Stimulated activated naive CD4-positive, alpha-beta T cell treated with Interleukin-2 at 50 U/mL for 16 hours (primary cell): Measurements from ENCODE around the gene TMEM59L.

Experiments used
- DNase-seq: peaks from one replicate; lab custom pipeline; 2025; lab: John Stamatoyannopoulos, UW

Gene TMEM59L

GRCh38 chr19:18637673-18638630, 25.3 kb downstream of the TMEM59L start:
- no peak for DNase-seq

DNA sequence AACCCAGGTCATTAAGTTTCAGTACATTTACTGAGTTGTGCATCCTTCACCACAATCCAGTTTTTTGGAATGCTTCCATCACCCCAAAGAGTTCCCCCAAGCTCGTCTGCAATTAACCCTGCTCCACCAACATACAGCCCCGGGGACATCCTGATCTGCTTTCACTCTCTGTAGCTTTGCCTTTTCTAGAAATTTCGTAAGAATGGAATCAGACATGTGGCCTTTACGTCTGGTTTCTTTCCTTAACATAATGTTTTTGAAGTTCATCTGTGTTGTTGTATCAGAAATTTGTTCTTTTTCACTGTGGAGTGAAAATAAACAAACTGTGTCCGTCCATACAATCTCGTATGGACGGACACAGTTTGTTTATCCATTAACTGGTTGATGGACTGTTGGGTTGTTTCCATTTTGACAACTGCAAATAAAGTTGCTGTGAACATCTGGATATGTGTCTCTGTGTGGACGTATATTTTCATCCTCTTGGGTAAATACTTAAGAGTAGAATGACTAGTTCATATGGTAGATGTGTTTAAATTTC, 27.1 kb downstream of the TMEM59L start:
- DNase-seq = no peak

DNA sequence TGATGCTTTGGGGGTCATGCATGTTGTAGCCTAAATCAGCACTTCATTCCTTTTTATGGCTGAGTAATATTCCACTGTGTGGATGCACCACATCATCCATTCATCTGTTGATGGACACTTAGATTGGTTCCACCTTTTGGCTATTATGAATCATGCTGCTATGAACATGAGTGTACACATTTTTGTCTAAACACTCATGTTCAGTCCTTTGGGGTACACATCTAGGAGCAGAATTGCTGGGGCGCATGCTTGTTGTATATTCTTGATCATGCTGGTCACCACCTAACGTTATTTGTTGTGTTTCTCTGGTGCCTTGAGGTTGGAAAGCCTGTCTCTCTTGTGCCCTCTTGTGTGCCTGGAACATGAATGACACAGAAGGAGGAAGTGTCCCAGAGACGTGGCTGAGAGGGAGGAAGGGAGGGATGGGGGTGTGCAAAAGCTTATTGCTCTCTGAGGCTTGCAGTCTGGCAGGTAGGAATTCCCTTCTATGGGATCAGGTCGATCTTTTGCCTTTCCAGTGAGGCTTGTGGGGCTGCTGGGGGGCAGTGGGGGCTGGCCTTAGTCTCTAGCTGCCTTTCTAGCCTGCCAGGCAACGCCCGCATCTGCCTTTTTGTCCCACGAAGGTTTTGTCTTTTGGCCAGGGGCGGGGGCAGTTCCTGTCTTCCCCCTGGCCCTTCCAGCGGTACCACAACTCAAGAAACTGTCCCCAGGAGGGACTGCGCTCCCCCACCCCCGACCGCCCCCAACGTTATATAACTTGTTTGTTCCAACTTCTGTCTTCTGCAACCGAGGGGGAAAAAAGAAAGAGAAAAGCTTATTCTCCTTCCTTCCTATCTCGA, 31.7 kb downstream of the TMEM59L start:
- no peak for DNase-seq

DNA sequence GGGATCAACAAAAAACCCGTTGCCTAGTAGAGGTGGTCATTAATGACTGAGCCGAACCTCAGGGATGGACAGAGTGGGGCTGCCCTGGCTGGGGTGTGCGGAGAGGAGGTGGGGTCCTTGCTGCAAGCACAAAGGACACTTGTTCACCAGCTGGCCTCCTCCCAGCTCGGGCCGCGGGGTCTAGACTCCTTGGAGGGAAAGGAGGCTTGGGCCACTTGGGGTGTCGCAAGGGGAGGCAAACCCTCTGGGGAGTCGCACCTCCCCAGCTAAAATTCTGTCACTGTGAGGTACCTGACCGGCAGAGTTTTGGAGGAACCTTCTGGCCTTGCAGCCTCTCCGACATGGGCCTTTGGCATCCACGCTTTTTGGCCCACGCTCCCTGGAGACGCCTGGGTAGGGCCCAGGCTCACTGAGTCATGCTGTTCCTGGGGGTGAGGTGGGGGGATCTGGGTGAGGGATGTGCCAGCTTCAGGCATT, 32.4 kb downstream of the TMEM59L start:
- DNase-seq = no peak

GRCh38 chr19:18646535-18647370, 34.1 kb downstream of the TMEM59L start:
- DNase-seq = no peak

GRCh38 chr19:18647371-18647767, 34.7 kb downstream of the TMEM59L start:
- DNase-seq = no peak

DNA sequence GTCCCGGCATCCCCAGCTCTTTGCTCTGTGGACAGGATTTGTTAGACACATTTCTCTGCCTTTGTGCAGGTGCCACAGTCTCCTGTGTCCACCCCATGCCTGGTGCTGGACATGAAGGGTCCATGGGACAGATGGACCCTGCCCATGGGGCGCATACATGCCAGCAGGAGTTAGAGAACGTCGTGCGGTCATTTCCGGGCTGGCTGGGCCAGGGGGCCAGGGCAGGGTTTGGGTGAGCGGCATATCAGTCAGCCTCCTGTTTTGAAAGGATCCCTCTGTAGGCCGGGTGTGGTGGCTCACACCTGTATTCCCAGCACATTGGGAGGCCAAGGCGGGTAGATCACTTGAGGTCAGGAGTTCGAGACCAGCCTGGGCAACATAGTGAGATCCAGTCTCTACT, 35.1 kb downstream of the TMEM59L start:
- DNase-seq = no peak

- DNase-seq = no peak
These were observed 36.3 kb downstream of the TMEM59L start for GRCh38 chr19:18648973-18649315.

DNA sequence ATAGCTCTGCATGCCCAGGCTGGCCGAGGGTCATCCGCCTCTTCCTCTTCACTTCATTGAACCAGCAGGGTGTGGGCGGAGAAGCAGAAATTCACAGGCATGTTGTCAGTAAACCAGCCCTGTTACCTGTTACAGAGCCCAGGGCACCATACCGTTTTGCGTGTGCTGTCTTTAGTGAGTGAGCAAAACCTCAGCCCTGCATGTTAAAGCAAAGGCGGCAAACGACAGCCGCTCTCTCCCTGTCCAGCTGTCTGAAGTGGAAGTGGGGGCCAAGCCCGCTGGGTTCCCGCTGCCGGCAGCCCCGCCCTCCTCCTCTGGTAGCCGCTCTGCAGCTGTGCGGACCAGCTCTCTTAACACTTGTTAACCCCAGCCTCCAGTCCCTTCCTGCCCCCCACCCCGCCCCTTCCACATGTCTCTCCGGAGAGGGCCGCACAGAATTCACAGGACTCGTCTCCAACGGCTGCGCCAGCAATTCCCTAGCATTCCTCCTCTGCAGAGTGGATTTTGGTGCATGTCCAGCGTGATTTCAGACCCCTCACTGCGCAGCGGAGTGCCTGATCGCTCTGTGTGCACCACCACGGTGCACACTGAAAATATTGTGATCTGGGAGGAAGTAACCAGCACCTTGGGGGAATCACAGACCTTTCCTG, 36.8 kb downstream of the TMEM59L start:
- DNase-seq = no peak

- DNase-seq = no peak
These were observed 37.3 kb downstream of the TMEM59L start for GRCh38 chr19:18650021-18650390.

DNA sequence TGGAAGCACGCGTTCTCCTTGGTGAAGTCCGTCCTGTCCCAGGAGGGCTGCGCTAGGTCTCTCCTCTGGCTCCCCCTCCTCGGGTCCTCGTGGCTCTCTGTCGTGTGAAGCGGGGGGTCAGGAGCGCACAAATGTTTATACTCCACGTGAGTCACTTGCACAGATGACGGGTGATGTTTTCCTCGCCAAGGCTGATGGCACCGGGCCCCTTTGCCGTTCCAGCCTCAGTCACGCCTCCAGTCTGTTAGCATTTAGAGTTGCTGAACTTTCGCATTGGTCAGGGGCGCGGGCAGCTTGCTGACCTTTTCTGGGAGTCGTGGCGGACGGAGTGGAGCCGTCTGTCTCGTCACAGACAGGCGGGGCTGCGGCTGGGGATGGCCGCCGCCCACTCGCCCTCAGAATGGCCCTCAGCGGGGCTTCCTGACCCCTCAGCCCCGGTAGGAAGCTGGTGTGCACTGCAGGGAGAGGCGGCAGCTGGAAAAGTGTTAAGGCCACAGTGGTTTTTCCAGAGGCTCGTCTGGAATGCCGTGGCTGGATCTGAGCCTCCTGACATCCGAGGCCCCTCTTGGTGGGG, 37.9 kb downstream of the TMEM59L start:
- DNase-seq = no peak

- no peak for DNase-seq
These were observed 38.6 kb downstream of the TMEM59L start for GRCh38 chr19:18651300-18651699.

DNA sequence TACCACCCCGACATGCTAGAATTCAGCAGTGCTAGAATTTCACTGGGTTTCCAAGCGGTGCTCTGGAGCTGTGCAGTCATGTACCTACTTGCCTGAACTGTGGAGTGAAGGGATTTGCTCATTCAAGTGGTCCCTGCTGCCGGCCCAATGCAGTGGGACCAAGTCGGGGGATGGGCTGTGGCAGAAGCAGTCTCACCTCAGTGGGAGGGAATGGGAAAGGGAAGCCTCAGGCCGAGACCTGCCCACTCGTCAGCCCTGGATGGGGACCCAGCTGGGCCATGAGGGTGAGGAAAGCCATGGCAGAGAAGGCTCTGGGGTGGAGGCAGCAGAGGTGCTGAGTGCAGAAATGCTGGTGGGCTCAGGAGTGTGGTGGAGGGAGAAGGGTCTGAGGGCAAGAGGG, 39.1 kb downstream of the TMEM59L start:
- no peak for DNase-seq

GRCh38 chr19:18653853-18654252, 41.2 kb downstream of the TMEM59L start:
- no peak for DNase-seq

DNA sequence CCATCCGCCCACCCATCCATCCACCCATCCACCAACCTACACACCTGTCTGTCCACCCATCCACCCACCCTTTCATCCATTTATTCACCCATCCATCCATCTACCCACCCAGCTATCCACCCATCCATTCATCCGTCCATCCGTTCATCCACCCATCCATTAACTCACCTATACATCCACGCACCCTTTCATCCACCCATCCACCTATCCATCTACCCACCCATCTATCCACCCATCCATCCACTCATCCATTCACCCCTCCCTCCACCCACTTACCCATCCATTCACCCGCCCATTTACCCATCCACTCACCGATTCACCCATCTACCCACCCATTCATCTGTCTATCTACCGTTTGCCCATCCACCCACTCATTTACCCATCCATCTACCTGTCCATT, 41.8 kb downstream of the TMEM59L start:
- no peak for DNase-seq

DNA sequence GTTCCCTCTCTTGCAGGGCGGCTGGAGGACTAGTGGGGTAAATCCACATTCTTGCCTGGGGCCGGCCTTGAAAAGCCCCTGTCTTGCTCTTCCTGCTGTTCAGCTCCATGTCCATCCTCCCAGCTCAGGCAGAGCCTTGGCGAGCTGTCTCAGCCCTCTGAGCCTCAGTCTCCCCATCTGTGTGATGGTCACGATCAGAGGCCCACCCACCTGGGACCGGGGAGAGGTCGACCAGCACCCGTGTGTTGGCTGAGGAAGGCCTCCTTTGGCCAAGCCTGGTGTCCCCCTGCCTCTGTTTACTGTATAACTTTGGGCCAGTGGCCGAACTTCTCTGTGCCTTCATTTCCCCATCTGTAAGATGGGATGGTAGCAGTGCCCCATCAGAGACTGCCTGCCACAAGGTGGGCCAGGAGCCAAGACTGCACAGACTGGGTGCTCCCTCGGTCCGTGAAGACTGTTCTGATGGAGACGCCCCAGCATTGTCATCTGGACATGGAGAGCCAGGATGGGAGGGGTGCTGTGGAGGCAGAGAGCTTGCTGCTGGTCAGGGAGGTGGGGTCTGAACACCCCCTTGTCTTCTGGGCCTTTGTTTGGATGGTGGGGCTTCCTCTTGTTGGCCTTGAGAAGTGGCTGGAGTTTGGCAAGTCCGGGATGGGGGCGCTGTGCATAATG, 42.6 kb downstream of the TMEM59L start:
- no peak for DNase-seq

DNA sequence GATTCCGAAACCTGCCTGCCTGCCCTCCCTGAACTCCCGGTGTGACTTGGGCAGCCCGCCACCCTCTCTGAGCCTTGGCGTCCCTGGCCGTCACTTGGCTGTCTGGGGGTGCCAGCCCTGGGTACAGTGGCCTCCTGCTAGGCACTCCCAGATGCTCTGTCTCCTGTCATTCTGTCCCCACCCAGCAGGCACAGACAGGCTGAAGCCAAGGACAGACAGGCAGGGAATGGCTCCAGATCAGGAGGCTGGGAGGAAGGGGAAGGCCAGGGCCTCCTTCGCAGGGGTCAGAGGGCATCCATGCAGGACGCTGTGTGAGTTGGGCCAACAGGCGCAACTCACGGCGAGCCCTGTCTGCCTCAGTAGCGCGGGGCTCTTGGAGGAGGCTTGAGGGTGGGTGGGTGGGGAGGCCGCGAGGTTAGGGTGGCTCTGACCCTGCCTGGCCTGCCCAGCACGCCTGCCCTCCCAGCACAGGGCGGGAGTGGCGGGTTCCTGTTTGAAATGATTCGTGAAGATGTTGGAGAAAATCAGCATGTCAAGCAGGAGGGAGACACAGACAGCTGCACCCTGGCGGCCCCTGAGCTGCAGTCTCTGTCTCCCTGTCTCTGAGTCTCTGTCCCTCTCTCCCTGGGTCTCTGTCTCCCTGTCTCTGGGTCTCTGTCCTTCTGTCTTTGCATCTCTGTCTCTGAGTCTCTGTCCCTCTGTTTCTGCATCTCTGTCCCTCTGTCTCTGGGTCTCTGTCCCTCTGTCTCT, 43.8 kb downstream of the TMEM59L start:
- no peak for DNase-seq

- DNase-seq = no peak
These were observed 45.1 kb downstream of the TMEM59L start for GRCh38 chr19:18657590-18658365.

DNA sequence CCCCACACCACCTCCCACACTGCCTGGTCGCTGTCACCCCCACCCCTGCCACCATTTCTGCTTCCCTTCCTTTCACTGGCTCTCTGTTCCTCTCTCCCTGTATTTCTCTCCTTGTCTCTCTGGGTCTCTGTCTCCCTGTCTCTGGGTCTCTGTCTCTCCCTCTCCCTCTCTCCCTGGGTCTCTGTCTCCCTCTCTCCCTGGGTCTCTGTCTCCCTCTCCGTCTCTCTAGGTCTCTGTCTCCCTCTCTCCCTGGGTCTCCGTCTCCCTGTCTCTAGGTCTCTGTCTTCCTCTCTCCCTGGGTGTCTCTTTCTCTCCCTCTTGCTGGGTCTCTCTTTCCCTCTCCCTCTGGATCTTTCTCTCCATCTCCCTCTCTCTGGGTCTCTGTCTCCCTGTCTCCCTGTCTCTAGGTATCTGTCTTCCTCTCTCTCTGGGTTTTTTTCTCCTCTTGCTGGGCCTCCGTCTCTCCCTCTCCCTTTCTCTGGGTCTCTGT, 45.7 kb downstream of the TMEM59L start:
- no peak for DNase-seq
